GM18499 (cell line): ENCODE measurements around the gene MESP2.

Experiments
- ATAC-seq: cut with Tn5 transposase; IDR thresholded peaks from one replicate; pipeline ENCODE4 v1.9.1; 2021; ENCODE audit warnings: moderate number of reproducible peaks; ENCODE audit not compliant: insufficient read depth, unreplicated experiment

MESP2 gene

GRCh38 chr15:89812847-89813320 is 36.8 kb downstream of the MESP2 start:
- no peak for ATAC-seq

- ATAC-seq = no peak
Measured at GRCh38 chr15:89813381-89814111, 37.4 kb downstream of the MESP2 start.

- no peak for ATAC-seq
Measured at GRCh38 chr15:89814112-89814742, 38.1 kb downstream of the MESP2 start.

- ATAC-seq = no peak
Measured at GRCh38 chr15:89815769-89816168, 39.6 kb downstream of the MESP2 start.

- no peak for ATAC-seq
Measured at GRCh38 chr15:89817701-89818280, 41.7 kb downstream of the MESP2 start.

- no peak for ATAC-seq
Measured at GRCh38 chr15:89818287-89818686, 42.2 kb downstream of the MESP2 start.

DNA sequence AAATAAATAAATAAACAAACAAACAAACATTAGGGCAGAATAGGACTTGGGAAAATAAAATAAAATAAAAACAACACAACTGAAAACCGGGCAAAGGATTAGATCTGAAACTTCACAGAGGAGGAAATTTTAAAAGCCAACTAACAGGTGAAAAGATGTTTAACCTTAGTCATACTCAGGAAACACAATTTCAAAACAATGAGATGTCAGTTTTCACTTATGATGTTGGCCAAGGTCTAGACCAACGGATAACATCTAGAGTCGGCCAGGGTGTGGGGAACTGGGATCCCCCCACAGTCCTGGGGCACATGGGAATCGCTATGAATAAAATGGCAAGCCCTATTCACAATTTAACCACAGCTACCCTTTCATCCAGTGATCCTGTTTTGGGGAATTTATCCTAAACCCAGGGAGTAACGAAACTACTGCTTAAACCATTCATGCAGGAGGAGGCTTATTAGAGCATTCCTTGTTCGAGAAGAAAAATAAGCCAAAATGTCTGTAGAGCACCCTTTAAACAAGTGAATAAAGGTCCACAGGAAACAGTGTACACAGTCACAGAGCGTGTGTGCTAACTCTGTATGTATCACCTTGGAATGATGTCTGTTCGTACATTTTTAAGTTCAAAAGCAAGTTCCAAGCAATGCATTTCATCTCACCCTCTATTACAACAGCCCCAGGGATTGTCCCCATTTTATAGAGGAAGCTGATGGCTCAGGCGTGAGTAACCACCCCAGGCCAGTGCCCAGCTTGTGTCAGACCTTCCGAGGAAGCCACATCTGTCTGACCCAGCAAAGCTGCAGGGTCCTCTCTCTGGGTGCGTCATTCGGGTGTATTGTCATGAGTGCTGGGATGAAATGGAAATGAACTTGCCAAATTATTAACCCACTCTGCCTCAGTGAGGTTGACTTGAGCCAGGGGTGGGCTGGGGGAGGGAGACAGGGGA is 44.8 kb downstream of the MESP2 start:
- ATAC-seq = no peak

DNA sequence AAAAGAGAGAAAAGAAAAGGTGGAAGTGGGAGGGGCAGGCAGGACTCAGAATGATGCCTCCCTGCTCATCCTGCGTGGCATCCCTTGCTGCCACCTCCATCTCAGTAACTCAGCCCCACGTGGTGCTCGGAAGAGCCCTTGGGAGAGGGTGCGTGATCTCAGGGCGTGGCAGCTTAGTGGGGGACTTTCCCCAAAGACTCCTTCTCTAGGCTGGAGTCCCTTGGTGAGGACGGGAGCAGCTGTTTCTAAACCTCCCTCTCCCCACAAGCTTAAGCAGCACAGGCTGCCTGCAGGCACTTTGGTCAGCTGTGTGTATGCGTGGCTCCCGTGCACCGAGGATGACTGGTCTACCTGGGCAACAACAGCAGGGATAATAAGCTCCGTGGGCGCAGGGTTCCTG is 45.9 kb downstream of the MESP2 start:
- ATAC-seq = no peak

DNA sequence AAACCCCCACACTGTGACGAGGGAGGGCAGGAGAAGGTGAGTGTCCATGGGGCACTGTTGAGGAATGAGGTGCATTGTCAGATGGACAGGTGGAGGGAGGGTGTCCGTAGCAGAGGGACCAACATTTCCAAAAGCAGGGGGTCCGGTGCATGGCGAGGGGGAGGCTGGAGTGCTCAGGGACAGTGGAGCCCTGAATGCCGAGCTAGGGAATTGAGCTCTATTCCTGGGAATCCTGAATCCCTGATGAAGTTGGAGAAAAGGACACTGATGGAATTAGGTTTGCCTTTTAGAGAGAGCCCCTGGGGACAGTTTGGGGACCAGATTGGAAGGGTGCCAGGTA is 46.4 kb downstream of the MESP2 start:
- ATAC-seq = no peak

DNA sequence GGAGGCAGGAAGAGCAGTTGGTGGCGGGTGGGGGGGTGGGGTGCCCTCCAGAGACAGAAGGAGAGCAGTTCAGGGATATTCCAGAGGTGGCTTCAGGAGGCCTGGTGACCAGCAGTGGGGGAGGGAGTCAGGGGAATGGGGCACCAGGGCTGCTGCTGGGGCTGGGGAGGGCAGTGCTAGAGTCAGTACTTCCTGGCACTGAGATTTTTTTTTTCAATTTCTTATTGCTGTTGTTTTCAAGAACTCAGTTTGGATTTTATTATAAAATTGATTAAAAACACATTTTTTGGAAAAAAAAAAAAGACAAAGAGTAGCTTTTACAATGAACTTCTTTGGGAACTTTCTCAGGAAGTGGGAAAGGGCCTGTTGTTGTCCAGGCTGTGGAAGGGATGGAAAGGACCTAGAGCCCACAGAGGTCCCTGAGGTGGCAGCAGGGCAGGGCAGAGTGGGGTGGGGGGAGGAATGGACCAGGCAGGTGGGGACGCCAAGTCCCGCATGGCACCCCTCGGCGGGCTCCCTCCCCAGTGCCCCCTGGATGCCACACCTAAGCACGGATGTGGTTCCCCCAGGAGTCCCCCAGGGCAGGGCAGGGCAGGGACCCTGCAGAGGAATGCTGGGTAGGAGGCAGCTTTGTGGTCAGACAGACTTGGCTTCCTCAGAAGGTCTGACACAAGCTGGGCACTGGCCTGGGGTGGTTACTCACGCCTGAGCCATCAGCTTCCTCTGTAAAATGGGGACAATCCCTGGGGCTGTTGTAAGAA is 47.0 kb downstream of the MESP2 start:
- ATAC-seq = no peak

DNA sequence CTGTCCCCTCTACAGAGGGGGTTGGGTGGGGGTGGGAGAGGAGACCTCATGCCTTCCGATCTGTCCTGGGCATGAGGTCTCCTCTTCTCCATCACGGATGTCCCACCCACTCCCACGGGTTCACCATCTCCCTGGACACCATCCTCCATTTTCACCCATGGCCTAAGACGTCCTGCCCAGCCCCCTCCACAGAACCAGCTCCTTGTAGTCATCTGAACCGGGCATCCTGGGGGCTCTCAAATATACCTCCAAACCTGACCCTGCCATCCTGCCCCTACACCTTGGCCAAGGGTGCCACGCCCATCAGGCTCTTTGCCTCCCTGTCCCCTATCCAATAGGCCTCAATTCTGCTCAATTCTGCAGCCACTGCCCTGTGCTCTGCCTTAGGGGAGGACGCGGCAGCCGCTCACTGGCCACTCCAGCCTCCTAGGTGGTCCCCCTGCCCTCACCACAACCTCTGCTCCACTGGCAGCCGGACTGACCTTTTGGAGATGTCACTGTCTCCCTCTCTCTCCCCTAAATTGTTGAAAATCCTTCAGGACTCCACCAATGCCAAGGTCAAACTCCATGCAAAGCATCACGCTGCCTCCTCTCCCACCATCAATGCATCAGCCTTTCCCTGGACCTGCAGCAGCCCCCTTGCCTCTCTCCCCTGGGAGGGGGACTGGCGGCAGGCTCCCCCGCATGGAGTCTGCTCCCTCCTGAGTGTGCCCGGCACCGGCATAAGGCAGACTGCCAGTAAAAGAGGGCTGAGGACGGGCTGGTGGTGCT is 47.9 kb downstream of the MESP2 start:
- ATAC-seq = no peak

- ATAC-seq = no peak
Measured at GRCh38 chr15:89824607-89824867, 48.4 kb downstream of the MESP2 start.

DNA sequence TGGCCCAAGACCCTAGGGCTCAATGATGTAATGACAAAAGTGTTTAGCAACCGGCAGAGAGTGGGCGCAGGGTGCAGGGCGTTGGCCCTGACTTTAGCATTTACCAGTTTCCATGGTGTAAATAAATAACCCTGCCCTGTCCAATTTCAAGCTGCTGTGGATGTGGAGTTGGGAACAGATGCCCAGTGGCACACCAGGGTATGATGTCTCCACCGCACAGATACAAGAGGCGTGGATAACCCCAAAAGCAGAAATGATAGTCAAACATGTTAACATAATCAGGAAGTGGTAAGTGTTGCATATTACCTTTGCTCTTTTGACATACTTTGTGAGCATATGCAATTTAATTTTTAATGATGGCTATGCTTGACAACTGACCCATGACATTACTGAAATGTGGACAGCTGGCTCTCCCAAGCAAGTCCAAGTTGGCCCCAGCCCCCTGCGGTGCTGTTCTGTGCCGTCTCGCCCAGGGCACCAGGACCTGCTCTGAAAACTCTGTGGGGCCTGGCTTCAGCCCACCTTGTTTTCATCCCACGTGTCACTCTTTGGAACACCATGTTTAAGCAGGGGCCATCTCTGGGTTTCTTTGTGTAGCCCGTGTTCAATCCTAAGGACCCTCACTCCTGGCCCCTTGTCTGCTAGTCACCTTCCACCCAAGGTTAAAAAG is 49.3 kb downstream of the MESP2 start:
- ATAC-seq = no peak

DNA sequence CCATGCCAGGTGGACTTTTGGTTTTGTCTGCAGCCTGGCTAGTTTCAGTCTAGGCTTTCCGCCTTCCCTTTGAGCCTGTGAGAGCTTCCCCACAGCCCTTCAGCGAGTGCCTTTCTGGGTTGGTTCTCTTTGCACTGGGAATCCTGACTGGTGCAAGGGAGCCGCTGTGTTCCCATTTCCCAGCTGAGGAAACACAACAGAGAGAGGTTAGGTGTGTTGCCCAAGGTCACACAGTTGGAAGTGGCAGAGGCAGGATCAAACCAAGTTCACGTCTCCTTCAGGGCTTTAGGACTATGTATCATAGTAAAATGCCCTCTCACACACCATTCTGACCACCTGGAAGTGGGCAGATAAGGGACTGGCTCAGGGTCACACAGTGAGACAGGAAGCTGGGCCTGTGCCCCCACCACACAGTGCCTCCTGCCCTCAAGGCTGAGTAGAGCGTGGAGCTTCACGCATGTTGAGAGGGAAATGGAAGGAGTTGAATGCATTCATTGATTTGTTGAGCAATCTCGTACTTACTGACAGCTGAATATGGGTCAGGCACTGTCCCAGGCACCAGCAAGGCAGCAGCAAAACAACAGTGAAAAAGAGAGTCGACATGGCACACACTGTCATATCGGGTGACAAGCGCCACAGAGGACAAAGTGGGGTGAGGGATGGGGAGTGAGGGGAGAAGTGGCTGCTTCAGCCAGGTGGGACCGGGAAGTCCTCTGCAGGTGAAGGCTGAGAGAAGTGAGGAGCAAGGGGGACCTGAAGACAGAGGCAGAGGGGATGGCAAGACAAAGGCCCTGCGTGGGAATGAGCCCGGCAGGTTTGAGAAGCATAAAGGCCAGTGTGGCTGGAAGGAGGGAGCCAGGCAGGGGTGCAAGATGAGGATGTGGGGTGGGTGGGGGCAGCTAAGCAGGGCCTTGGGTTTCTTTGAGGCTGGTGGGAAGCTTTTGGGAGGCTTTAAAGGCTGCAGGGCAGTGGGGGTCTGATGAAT is 50.8 kb downstream of the MESP2 start:
- no peak for ATAC-seq

DNA sequence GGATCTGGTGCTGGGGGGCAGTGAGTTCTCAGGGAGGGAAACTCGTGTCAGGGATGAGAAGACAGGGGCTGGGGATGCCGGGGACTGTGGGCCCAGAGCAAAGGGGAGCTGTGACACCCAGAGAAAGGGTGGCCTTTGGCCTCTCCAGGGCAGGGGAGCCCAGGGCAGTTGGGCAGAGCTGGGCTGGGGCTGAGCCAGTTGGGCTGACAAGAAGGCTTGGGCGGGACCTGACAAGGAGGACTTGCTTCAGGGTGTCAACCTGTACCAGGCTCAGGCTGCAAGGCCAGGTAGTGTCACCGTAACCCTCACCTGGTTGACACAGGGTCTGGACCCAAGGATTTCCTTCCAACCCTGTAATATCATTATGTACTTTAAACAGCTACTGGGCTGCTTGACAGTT is 51.7 kb downstream of the MESP2 start:
- ATAC-seq = no peak
